ENCODE data around the gene DNAAF5. TPM values are rescaled to one million over a fixed set of nuclear protein-coding genes. Genes with fewer than 3 reads are reported as not detected.

Gene DNAAF5
- total RNA-seq, 3 donors from 2014 or later: 14.1 to 29.8 (median 23.6) TPM

- no peak for DNase-seq (ENCODE audit: low spot score in 2 of 2)
- H3K27me3 ChIP-seq: no peaks in the 10 kb centered on the region
- peaks cover 9% of the 10 kb centered on the region for H3K36me3 ChIP-seq
- TF ChIP-seq POLR2A (IDR thresholded peaks at IDR 0.05): no peak
- no peak for TF ChIP-seq POLR2AphosphoS5 (IDR thresholded peaks at IDR 0.05)
- TF ChIP-seq, protein P1, sequence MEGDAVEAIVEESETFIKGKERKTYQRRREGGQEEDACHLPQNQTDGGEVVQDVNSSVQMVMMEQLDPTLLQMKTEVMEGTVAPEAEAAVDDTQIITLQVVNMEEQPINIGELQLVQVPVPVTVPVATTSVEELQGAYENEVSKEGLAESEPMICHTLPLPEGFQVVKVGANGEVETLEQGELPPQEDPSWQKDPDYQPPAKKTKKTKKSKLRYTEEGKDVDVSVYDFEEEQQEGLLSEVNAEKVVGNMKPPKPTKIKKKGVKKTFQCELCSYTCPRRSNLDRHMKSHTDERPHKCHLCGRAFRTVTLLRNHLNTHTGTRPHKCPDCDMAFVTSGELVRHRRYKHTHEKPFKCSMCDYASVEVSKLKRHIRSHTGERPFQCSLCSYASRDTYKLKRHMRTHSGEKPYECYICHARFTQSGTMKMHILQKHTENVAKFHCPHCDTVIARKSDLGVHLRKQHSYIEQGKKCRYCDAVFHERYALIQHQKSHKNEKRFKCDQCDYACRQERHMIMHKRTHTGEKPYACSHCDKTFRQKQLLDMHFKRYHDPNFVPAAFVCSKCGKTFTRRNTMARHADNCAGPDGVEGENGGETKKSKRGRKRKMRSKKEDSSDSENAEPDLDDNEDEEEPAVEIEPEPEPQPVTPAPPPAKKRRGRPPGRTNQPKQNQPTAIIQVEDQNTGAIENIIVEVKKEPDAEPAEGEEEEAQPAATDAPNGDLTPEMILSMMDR (IDR thresholded peaks at IDR 0.05): no peak
- H3K4me3 ChIP-seq: no peak overlapping the region
- H3K27ac ChIP-seq: no peak overlapping the region
- intact Hi-C loops (cut with DNase I; ENCODE audit: low total_unique reads): no loop called here
- H3K4me1 ChIP-seq: no peaks in the 10 kb centered on the region
- no peaks in the 10 kb centered on the region for H3K9me3 ChIP-seq
Observed at GRCh38 chr7:757741-758163, 31.3 kb downstream of the DNAAF5 start.

DNA sequence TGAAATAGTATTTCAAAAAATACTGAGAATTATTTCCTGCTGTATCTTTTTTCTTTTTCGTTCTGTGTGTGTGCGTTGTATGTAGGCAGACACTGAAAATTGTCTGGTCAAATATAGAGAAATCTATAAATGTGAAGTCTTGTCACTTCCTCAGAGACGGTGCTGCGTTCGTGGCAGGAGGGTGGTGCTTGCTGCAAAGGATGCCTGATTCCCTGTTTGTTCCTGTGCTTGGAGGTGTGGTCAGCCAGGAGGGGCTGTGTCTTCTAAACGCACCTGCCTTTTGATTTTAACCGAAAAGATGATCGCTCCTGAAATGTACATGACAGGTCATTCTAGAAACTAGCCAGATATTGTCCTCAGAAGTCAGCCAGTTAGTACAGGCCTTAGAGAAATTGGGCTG, 33.1 kb downstream of the DNAAF5 start:
- no peak overlapping the region for H3K27ac ChIP-seq
- DNase-seq (ENCODE audit: low spot score in 2 of 2): no peak
- peaks cover 19% of the 10 kb centered on the region for H3K36me3 ChIP-seq
- no peaks in the 10 kb centered on the region for H3K27me3 ChIP-seq
- H3K4me3 ChIP-seq: no peak overlapping the region
- no peaks in the 10 kb centered on the region for H3K9me3 ChIP-seq
- intact Hi-C loops (cut with DNase I; ENCODE audit: low total_unique reads): no loop called here
- no peak for TF ChIP-seq POLR2A (IDR thresholded peaks at IDR 0.05)
- H3K4me1 ChIP-seq: no peaks in the 10 kb centered on the region

DNA sequence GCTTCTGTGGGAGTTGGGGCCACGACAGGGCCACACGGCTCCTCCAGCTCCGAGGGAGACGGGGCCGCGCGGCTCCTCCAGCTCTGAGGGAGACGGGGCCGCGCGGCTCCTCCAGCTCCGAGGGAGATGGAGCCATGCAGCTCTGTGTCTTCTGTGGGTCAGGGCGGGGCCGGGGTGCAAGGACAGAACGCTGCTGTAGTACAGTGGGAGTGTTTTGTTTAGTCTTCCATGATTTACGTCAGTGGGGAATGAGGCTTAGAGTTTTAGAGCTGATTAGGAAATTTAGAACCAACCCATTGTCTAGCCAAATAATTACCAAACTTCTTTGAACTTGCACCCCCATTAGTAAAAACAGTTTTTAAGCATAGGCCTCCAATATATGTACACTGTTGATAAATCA, 33.5 kb downstream of the DNAAF5 start:
- Histone ChIP-seq H3K27me3 (no peaks in the 10 kb centered on the region), H3K9me3 (no peaks in the 10 kb centered on the region), H3K36me3 (peaks cover 19% of the 10 kb centered on the region), H3K4me1 (no peaks in the 10 kb centered on the region), H3K27ac (no peak overlapping the region), H3K4me3 (no peak overlapping the region)
- no peak for TF ChIP-seq POLR2A (IDR thresholded peaks at IDR 0.05)
- TF ChIP-seq, protein P1 (IDR thresholded peaks at IDR 0.05): no peak
- no peak for TF ChIP-seq POLR2AphosphoS5 (IDR thresholded peaks at IDR 0.05)
- DNase-seq (ENCODE audit: low spot score in 2 of 2): no peak
- intact Hi-C loops (cut with DNase I; ENCODE audit: low total_unique reads): no loop called here

DNA sequence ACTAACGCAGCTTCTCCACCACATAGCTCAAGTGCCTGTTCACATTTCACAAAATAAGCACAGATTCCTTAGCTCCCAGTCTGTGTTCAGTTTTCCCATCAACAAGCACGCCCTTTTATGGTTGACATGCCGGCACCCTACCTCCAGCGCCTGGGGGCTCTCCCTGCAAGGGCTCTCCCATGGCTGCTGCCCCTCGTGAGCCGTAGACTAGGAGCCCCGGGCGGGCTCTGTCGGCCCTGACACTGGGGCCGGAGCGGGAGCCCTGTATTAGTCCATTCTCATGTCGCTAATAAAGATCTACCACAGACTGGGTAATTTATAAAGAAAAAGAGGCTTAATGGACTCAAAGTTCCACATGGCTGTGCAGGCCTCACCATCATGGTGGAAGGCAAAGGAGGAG, 34.6 kb downstream of the DNAAF5 start:
- intact Hi-C loops (cut with DNase I; ENCODE audit: low total_unique reads): no loop called here
- H3K9me3 ChIP-seq: no peaks in the 10 kb centered on the region
- H3K4me3 ChIP-seq: no peak overlapping the region
- DNase-seq (ENCODE audit: low spot score in 2 of 2): no peak
- TF ChIP-seq, protein P1 (IDR thresholded peaks at IDR 0.05): no peak
- TF ChIP-seq POLR2A (IDR thresholded peaks at IDR 0.05): no peak
- no peak for TF ChIP-seq POLR2AphosphoS5 (IDR thresholded peaks at IDR 0.05)
- no peaks in the 10 kb centered on the region for H3K27me3 ChIP-seq
- H3K36me3 ChIP-seq: peaks cover 19% of the 10 kb centered on the region
- H3K27ac ChIP-seq: no peak overlapping the region
- H3K4me1 ChIP-seq: no peaks in the 10 kb centered on the region

- Histone ChIP-seq H3K27ac (no peak overlapping the region), H3K4me3 (no peak overlapping the region), H3K27me3 (no peaks in the 10 kb centered on the region), H3K4me1 (no peaks in the 10 kb centered on the region), H3K36me3 (peaks cover 17% of the 10 kb centered on the region), H3K9me3 (no peaks in the 10 kb centered on the region)
- DNase-seq (ENCODE audit: low spot score in 2 of 2): no peak
- intact Hi-C loops (cut with DNase I; ENCODE audit: low total_unique reads): no loop called here
- TF ChIP-seq, protein P1 (IDR thresholded peaks at IDR 0.05): no peak
- no peak for TF ChIP-seq POLR2A (IDR thresholded peaks at IDR 0.05)
- no peak for TF ChIP-seq POLR2AphosphoS5 (IDR thresholded peaks at IDR 0.05)
Observed at GRCh38 chr7:761631-762030, 35.1 kb downstream of the DNAAF5 start.

GRCh38 chr7:762885-763284, 36.4 kb downstream of the DNAAF5 start:
- H3K9me3 ChIP-seq: no peaks in the 10 kb centered on the region
- H3K4me1 ChIP-seq: no peaks in the 10 kb centered on the region
- intact Hi-C loops (cut with DNase I; ENCODE audit: low total_unique reads): no loop called here
- no peak for TF ChIP-seq POLR2AphosphoS5 (IDR thresholded peaks at IDR 0.05)
- TF ChIP-seq, protein P1 (IDR thresholded peaks at IDR 0.05): no peak
- TF ChIP-seq POLR2A (IDR thresholded peaks at IDR 0.05): no peak
- no peak overlapping the region for H3K4me3 ChIP-seq
- peaks cover 10% of the 10 kb centered on the region for H3K36me3 ChIP-seq
- no peaks in the 10 kb centered on the region for H3K27me3 ChIP-seq
- H3K27ac ChIP-seq: no peak overlapping the region
- DNase-seq (ENCODE audit: low spot score in 2 of 2): no peak
